ENCODE data around the gene FOCAD.
A peak's percentile ranks its signal among the peaks of the same experiment; 100 is the strongest.

Gene FOCAD

DNA sequence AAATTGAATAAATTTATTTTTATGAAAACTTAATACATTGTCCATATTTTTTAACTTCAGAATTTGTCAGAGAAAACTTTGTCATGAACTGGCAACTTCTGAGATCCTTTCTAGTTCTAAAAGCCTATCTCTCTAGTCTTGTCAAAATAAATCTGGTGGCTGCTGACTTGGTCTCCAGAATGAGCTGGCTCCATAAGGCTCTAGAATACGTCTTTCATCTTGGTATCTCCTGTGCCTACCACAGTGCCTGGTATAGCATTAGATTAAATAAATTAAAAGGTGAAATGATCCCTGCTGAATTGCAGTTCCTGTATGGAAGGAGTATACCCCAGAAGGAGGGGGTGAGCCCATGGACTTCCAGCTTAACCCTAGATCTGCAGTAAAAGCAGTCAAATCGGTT is 2.6 kb upstream of the FOCAD start:
- Histone ChIP-seq H3K9me2 (ENCODE audit: low read depth, low read length) (no peaks in the 10 kb centered on the region), H3K27ac (ENCODE audit: low read depth, low read length, poor library complexity, severe bottlenecking) (no peak overlapping the region), H3K4me2 (ENCODE audit: low read length) (no peak overlapping the region), H3K36me3 (ENCODE audit: insufficient read depth, low read length) (no peaks in the 10 kb centered on the region; the same call in 1 of the 2 replicates), H3K9ac (ENCODE audit: low read length) (no peak overlapping the region), H2AFZ (ENCODE audit: low read length) (no peak overlapping the region), H3K27me3 (ENCODE audit: insufficient read depth, low read length) (no peaks in the 10 kb centered on the region; the same call in 1 of the 2 replicates), H3K4me3 (ENCODE audit: low read depth, low read length, poor library complexity, severe bottlenecking) (no peak overlapping the region), H3K79me2 (ENCODE audit: insufficient read depth, low read length) (no peaks in the 10 kb centered on the region), H3K9me3 (ENCODE audit: low read length) (no peaks in the 10 kb centered on the region), H3K4me1 (ENCODE audit: insufficient read depth, low read length, severe bottlenecking) (peaks cover 18% of the 10 kb centered on the region), H4K20me1 (ENCODE audit: insufficient read depth, low read length) (no peaks in the 10 kb centered on the region), H3F3A (ENCODE audit: insufficient read depth, low read length) (no peaks in the 10 kb centered on the region)
- TF ChIP-seq, protein P1, sequence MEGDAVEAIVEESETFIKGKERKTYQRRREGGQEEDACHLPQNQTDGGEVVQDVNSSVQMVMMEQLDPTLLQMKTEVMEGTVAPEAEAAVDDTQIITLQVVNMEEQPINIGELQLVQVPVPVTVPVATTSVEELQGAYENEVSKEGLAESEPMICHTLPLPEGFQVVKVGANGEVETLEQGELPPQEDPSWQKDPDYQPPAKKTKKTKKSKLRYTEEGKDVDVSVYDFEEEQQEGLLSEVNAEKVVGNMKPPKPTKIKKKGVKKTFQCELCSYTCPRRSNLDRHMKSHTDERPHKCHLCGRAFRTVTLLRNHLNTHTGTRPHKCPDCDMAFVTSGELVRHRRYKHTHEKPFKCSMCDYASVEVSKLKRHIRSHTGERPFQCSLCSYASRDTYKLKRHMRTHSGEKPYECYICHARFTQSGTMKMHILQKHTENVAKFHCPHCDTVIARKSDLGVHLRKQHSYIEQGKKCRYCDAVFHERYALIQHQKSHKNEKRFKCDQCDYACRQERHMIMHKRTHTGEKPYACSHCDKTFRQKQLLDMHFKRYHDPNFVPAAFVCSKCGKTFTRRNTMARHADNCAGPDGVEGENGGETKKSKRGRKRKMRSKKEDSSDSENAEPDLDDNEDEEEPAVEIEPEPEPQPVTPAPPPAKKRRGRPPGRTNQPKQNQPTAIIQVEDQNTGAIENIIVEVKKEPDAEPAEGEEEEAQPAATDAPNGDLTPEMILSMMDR (IDR thresholded peaks at IDR 0.05; ENCODE audit: low read length): no peak
- no peak for TF ChIP-seq EZH2 (IDR thresholded peaks at IDR 0.05; ENCODE audit: borderline replicate concordance, low read length)

DNA sequence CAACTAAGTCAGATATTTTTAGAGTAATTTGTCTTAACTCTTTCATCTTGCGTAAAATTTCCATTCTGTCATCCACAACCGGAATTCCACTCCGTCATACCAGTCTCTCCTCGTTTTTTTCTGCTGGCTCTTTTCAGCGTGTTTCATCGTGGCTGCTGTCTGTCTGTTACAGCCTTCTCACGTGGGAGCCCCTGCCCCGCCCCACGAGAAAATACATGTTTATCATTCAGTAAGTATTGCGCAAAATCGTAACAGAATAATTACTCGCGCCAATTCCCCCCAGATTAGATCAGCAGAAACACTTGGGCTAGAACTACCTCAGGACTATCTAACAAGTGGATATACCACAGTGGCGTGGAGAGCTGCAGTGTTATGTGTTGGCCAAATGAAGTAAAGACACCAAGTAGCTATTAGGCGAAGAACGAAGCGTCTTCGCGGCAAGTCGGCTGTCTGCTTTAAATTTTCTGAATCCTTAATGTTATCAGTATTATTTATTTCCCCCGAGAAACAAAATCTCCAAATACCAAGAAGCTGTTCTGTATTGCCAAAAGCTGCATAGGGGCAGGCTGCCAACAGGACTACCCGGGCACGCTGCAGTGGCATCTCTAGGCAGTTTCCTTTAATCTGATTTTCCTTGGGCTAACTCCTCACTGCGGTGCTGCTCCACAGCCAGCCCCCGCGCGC is 566 bp upstream of the FOCAD start:
- H3K9me3 ChIP-seq (ENCODE audit: low read length): no peaks in the 10 kb centered on the region
- peak overlapping the region; percentile 59 for H3K9ac ChIP-seq (ENCODE audit: low read length)
- no peak overlapping the region for H3K27ac ChIP-seq (ENCODE audit: low read depth, low read length, poor library complexity, severe bottlenecking)
- peaks cover 18% of the 10 kb centered on the region for H3K4me1 ChIP-seq (ENCODE audit: insufficient read depth, low read length, severe bottlenecking)
- no peaks in the 10 kb centered on the region for H3K36me3 ChIP-seq (ENCODE audit: insufficient read depth, low read length)
- H3K4me2 ChIP-seq (ENCODE audit: low read length): peak overlapping the region; percentile 89
- H3K79me2 ChIP-seq (ENCODE audit: insufficient read depth, low read length): no peaks in the 10 kb centered on the region
- H4K20me1 ChIP-seq (ENCODE audit: insufficient read depth, low read length): no peaks in the 10 kb centered on the region
- H2AFZ ChIP-seq (ENCODE audit: low read length): peak overlapping the region; percentile 4; the same call in 1 of the 2 replicates
- H3F3A ChIP-seq (ENCODE audit: insufficient read depth, low read length): no peaks in the 10 kb centered on the region
- no peaks in the 10 kb centered on the region for H3K27me3 ChIP-seq (ENCODE audit: insufficient read depth, low read length)
- no peaks in the 10 kb centered on the region for H3K9me2 ChIP-seq (ENCODE audit: low read depth, low read length)
- no peak for TF ChIP-seq EZH2 (IDR thresholded peaks at IDR 0.05; ENCODE audit: borderline replicate concordance, low read length)
- TF ChIP-seq, protein P1 (IDR thresholded peaks at IDR 0.05; ENCODE audit: low read length): no peak
- H3K4me3 ChIP-seq (ENCODE audit: low read depth, low read length, poor library complexity, severe bottlenecking): peak overlapping the region; percentile 85

- H3K36me3 ChIP-seq (ENCODE audit: insufficient read depth, low read length): no peaks in the 10 kb centered on the region
- no peak overlapping the region for H3K27ac ChIP-seq (ENCODE audit: low read depth, low read length, poor library complexity, severe bottlenecking)
- H3K9ac ChIP-seq (ENCODE audit: low read length): peak overlapping the region; percentile 74
- H3F3A ChIP-seq (ENCODE audit: insufficient read depth, low read length): no peaks in the 10 kb centered on the region
- no peaks in the 10 kb centered on the region for H4K20me1 ChIP-seq (ENCODE audit: insufficient read depth, low read length)
- H3K27me3 ChIP-seq (ENCODE audit: insufficient read depth, low read length): no peaks in the 10 kb centered on the region
- peak overlapping the region; percentile 70 for H2AFZ ChIP-seq (ENCODE audit: low read length)
- H3K4me3 ChIP-seq (ENCODE audit: low read depth, low read length, poor library complexity, severe bottlenecking): peak overlapping the region; percentile 85
- peak overlapping the region; percentile 89 for H3K4me2 ChIP-seq (ENCODE audit: low read length)
- no peaks in the 10 kb centered on the region for H3K9me2 ChIP-seq (ENCODE audit: low read depth, low read length)
- peaks cover 18% of the 10 kb centered on the region for H3K4me1 ChIP-seq (ENCODE audit: insufficient read depth, low read length, severe bottlenecking)
- H3K79me2 ChIP-seq (ENCODE audit: insufficient read depth, low read length): no peaks in the 10 kb centered on the region
- TF ChIP-seq, protein P1 (IDR thresholded peaks at IDR 0.05; ENCODE audit: low read length): no peak
- TF ChIP-seq EZH2 (IDR thresholded peaks at IDR 0.05; ENCODE audit: borderline replicate concordance, low read length): no peak
- no peaks in the 10 kb centered on the region for H3K9me3 ChIP-seq (ENCODE audit: low read length)
Observed at GRCh38 chr9:20684875-20685696, 1.0 kb downstream of the FOCAD start.
